ENCODE data around the gene DIP2A.

GRCh38 chr21:46518983-46519583 lies 60.4 kb downstream of the DIP2A start:
- TF ChIP-seq CTCF (IDR thresholded peaks at IDR 0.05) (no peak), POLR2AphosphoS5 (IDR thresholded peaks at IDR 0.05) (no peak), POLR2A (IDR thresholded peaks at IDR 0.05) (no peak), EP300 (IDR thresholded peaks at IDR 0.05) (no peak)
